Left lung (tissue), 10 donors: ENCODE results near the gene HMCN1. TPM values are rescaled to one million over a fixed set of nuclear protein-coding genes. Genes with fewer than 3 reads are reported as not detected.

Experiments used
- ATAC-seq: fragments of 200-7000 bp; cut with Tn5 transposase; one replicate; pipeline ENCODE4 v1.9.1; 2020; ENCODE audit warnings: moderate library complexity
- DNase-seq, 4 donors: peaks; one replicate each; pipeline ENCODE4 v3.0.0-alpha.2; 2013 to 2020
- H3K27ac ChIP-seq, 2 donors: fragments of 200-600 bp; sonication (generic) in 1 of 2; one replicate each; pipeline versions ENCODE4 v1.5.0 to v1.8.0; 2020 to 2021
- H3K27me3 ChIP-seq, 2 donors: fragments of 200-600 bp; sonication (generic) in 1 of 2; one replicate each; pipeline versions ENCODE4 v1.5.0 to v1.8.0; 2020 to 2021
- H3K36me3 ChIP-seq, 2 donors: fragments of 200-600 bp; sonication (generic) in 1 of 2; one replicate each; pipeline versions ENCODE4 v1.5.0 to v1.8.0; 2020 to 2021
- H3K4me1 ChIP-seq, 2 donors: fragments of 200-600 bp; one replicate each; pipeline ENCODE4 v1.8.0; 2021
- H3K4me3 ChIP-seq, 2 donors: fragments of 200-600 bp; sonication (generic) in 1 of 2; one replicate each; pipeline versions ENCODE4 v1.5.0 to v1.8.0; 2020 to 2021; ENCODE audit warnings: mild to moderate bottlenecking in 1 of 2
- H3K9me3 ChIP-seq, 2 donors: fragments of 200-600 bp; sonication (generic) in 1 of 2; one replicate each; pipeline versions ENCODE4 v1.5.0 to v1.8.0; 2020 to 2021
- CTCF ChIP-seq, 2 donors: fragments of 200-600 bp; sonication (generic) in 1 of 2; IDR thresholded peaks; one replicate each; pipeline versions ENCODE4 v1.5.0 to v1.8.0; 2021; ENCODE audit warnings: antibody characterized with exemption in 2 of 2
- intact Hi-C, 2 donors: fragments of 100-400 bp; cut with DNase I; formaldehyde crosslinking; loops; one replicate each; pipeline versions ENCODE4 v1.11.2 to v1.14.2; 2022
- polyA plus RNA-seq, 6 donors: library from polyadenylated mRNA; unstranded; fragments of 120-200 nt; gene quantifications; one replicate each; pipeline ENCODE4 v1.2.1, GENCODE V29; 2013; ENCODE audit not compliant: insufficient read length in 6 of 6
- total RNA-seq, 2 donors: library from RNA; stranded (reverse); fragmentation: NEBNext Ultra II Directional; extraction: Animal tissue kit (Norgen Biotek cat#: 25700); gene quantifications; one replicate each; pipeline ENCODE4 v1.2.1, GENCODE V29; 2021
- donor health status: DM: no; HTN: yes; CAD: no.
- donor health status: DM: no; HTN: no; CAD: no.

The HMCN1 gene
- total and polyA plus RNA-seq, 8 donors, result 24.0 to 91.0 (median 48.7) TPM

- DNase-seq (no peak), ATAC-seq (no peak)
- intact Hi-C loops, result no loop called here
- Histone ChIP-seq H3K27me3 (no peaks in the 10 kb centered on the region), H3K4me1 (no peaks in the 10 kb centered on the region), H3K27ac (no peak overlapping the region), H3K4me3 (no peak overlapping the region), H3K9me3 (no peaks in the 10 kb centered on the region), H3K36me3 (no peaks in the 10 kb centered on the region)
- no peak for TF ChIP-seq CTCF (IDR thresholded peaks at IDR 0.05)
Observed at GRCh38 chr1:185759061-185759460, 24.9 kb downstream of the HMCN1 start.

GRCh38 chr1:185761841-185762240, 27.6 kb downstream of the HMCN1 start:
- DNase-seq, result no peak
- no peak for ATAC-seq
- H3K27me3 ChIP-seq, result no peaks in the 10 kb centered on the region
- no peak overlapping the region for H3K27ac ChIP-seq
- no peak for TF ChIP-seq CTCF (IDR thresholded peaks at IDR 0.05)
- intact Hi-C loops, result no loop called here
- H3K4me1 ChIP-seq, result no peaks in the 10 kb centered on the region
- H3K4me3 ChIP-seq, result no peak overlapping the region
- H3K9me3 ChIP-seq, result no peaks in the 10 kb centered on the region
- no peaks in the 10 kb centered on the region for H3K36me3 ChIP-seq

- Histone ChIP-seq H3K27me3 (no peaks in the 10 kb centered on the region), H3K9me3 (no peaks in the 10 kb centered on the region), H3K4me1 (no peaks in the 10 kb centered on the region), H3K27ac (no peak overlapping the region), H3K4me3 (no peak overlapping the region), H3K36me3 (no peaks in the 10 kb centered on the region)
- no peak for ATAC-seq
- no peak for TF ChIP-seq CTCF (IDR thresholded peaks at IDR 0.05)
- peak in 1 of 4 donors; percentile 27 for DNase-seq
- intact Hi-C loops, result no loop called here
Observed at GRCh38 chr1:185767508-185768120, 33.4 kb downstream of the HMCN1 start.

- ATAC-seq (no peak), DNase-seq (no peak)
- Histone ChIP-seq H3K4me1 (no peaks in the 10 kb centered on the region), H3K27ac (no peak overlapping the region), H3K27me3 (no peaks in the 10 kb centered on the region), H3K36me3 (no peaks in the 10 kb centered on the region), H3K4me3 (no peak overlapping the region), H3K9me3 (no peaks in the 10 kb centered on the region)
- intact Hi-C loops, result no loop called here
- no peak for TF ChIP-seq CTCF (IDR thresholded peaks at IDR 0.05)
Observed at GRCh38 chr1:185768371-185768770, 34.2 kb downstream of the HMCN1 start.

- TF ChIP-seq CTCF (IDR thresholded peaks at IDR 0.05), result no peak
- Histone ChIP-seq H3K4me3 (no peak overlapping the region), H3K36me3 (no peaks in the 10 kb centered on the region), H3K27ac (no peak overlapping the region), H3K4me1 (no peaks in the 10 kb centered on the region), H3K9me3 (no peaks in the 10 kb centered on the region), H3K27me3 (no peaks in the 10 kb centered on the region)
- DNase-seq, result no peak
- no peak for ATAC-seq
- intact Hi-C loops, result no loop called here
Observed at GRCh38 chr1:185769136-185769535, 34.9 kb downstream of the HMCN1 start.
